GM21737 (cell line): ENCODE data around the gene PTPA.
"Not testable (repeated sequence)": the region's sequence is repeated elsewhere in the genome, so short reads cannot be mapped to it uniquely, and the experiment has no call there.

Source experiments
- ATAC-seq: cut with Tn5 transposase; IDR thresholded peaks from one replicate; pipeline ENCODE4 v1.9.1; 2021; ENCODE audit warnings: mild to moderate bottlenecking, moderate library complexity; ENCODE audit not compliant: unreplicated experiment

Gene PTPA

GRCh38 chr9:129150672-129151211, 39.5 kb downstream of the PTPA start:
- no peak for ATAC-seq

- ATAC-seq, result no peak
Measured at GRCh38 chr9:129151469-129151868, 40.3 kb downstream of the PTPA start.

- ATAC-seq, result no peak
Measured at GRCh38 chr9:129154866-129155477, 43.8 kb downstream of the PTPA start.

GRCh38 chr9:129156163-129156562, 44.9 kb downstream of the PTPA start:
- no peak for ATAC-seq

- ATAC-seq, result no peak
Measured at GRCh38 chr9:129160712-129161533, 49.7 kb downstream of the PTPA start.

GRCh38 chr9:129161534-129161837, 50.3 kb downstream of the PTPA start:
- no peak for ATAC-seq

GRCh38 chr9:129162497-129163197, 51.4 kb downstream of the PTPA start:
- no peak for ATAC-seq

GRCh38 chr9:129163198-129163670, 52.0 kb downstream of the PTPA start:
- ATAC-seq, result not testable (repeated sequence)

- ATAC-seq, result no peak
Measured at GRCh38 chr9:129163753-129164152, 52.5 kb downstream of the PTPA start.

GRCh38 chr9:129164246-129164930, 53.2 kb downstream of the PTPA start:
- no peak for ATAC-seq

GRCh38 chr9:129165198-129165597, 54.0 kb downstream of the PTPA start:
- no peak for ATAC-seq

- ATAC-seq, result no peak
Measured at GRCh38 chr9:129166623-129167557, 55.7 kb downstream of the PTPA start.

- ATAC-seq, result no peak
Measured at GRCh38 chr9:129170229-129170628, 59.0 kb downstream of the PTPA start.

- ATAC-seq, result no peak
Measured at GRCh38 chr9:129171993-129172751, 61.0 kb downstream of the PTPA start.

GRCh38 chr9:129172816-129173215, 61.6 kb downstream of the PTPA start:
- ATAC-seq, result no peak

GRCh38 chr9:129173296-129174101, 62.3 kb downstream of the PTPA start:
- no peak for ATAC-seq

- no peak for ATAC-seq
Measured at GRCh38 chr9:129174102-129174723, 63.0 kb downstream of the PTPA start.
